WTC11 (cell line): Measurements from ENCODE around the gene KIAA1755. TPM values are rescaled to one million over a fixed set of nuclear protein-coding genes. Genes with fewer than 3 reads are reported as not detected.

ENCODE experiments used
- ATAC-seq: fragments of 200-7000 bp; cut with Tn5 transposase; 2 replicates; pipeline ENCODE4 v1.10.0; 2021; ENCODE audit warnings: mild to moderate bottlenecking, moderate library complexity
- CTCF ChIA-PET: fragments of 300-600 bp; sonication (Branson Sonifier 250); formaldehyde crosslinking; loops from one replicate; lab custom pipeline; 2021; ENCODE audit warnings: antibody characterized with exemption; lab: Charles Lee
- POLR2A ChIA-PET: fragments of 350-600 bp; sonication (Branson Sonifier 250); formaldehyde crosslinking; loops from one replicate; lab custom pipeline; 2021; ENCODE audit warnings: antibody characterized with exemption; lab: Charles Lee
- DNase-seq: peaks from one replicate; pipeline ENCODE4 v3.0.0; 2021; ENCODE audit warnings: low spot score
- H3K27ac Mint-ChIP-seq: 2 replicates; pipeline ENCODE4 v1.8.0; 2021; ENCODE audit warnings: mixed read lengths
- H3K27me3 Mint-ChIP-seq: 2 replicates; pipeline ENCODE4 v1.8.0; 2021; ENCODE audit warnings: low read depth, mild to moderate bottlenecking, moderate library complexity, mixed read lengths
- H3K36me3 Mint-ChIP-seq: 2 replicates; pipeline ENCODE4 v1.8.0; 2021; ENCODE audit warnings: mixed read lengths
- H3K4me1 Mint-ChIP-seq: 2 replicates; pipeline ENCODE4 v1.8.0; 2022; ENCODE audit warnings: mixed read lengths
- H3K4me3 Mint-ChIP-seq: 2 replicates; pipeline ENCODE4 v1.8.0; 2021; ENCODE audit warnings: mild to moderate bottlenecking, moderate library complexity, mixed read lengths
- H3K9me3 Mint-ChIP-seq: 2 replicates; pipeline ENCODE4 v1.8.0; 2021; ENCODE audit warnings: mixed read lengths
- CDX4 ChIP-seq: fragments of 250-450 bp; sonication (Bioruptor Pico); IDR thresholded peaks from 2 replicates; pipeline ENCODE4 v1.9.0; 2021; ENCODE audit warnings: moderate library complexity, mild to moderate bottlenecking, inconsistent platforms, borderline replicate concordance
- CREM ChIP-seq: sonication (generic); formaldehyde crosslinking; IDR thresholded peaks from 2 replicates; pipeline ENCODE4 v1.8.1; 2022; ENCODE audit warnings: mild to moderate bottlenecking, missing genetic modification reagents, moderate library complexity
- ESRRA ChIP-seq: sonication (generic); formaldehyde crosslinking; IDR thresholded peaks from 2 replicates; pipeline ENCODE4 v1.8.1; 2022; ENCODE audit warnings: mild to moderate bottlenecking, missing genetic modification reagents, borderline replicate concordance
- HMGA2 ChIP-seq: fragments of 250-450 bp; sonication (Bioruptor Pico); IDR thresholded peaks from 2 replicates; pipeline ENCODE4 v1.4.0; 2021; ENCODE audit warnings: mild to moderate bottlenecking, moderate library complexity
- JAZF1 ChIP-seq: fragments of 250-450 bp; sonication (Bioruptor Pico); IDR thresholded peaks from 2 replicates; pipeline ENCODE4 v1.9.0; 2021; ENCODE audit warnings: moderate library complexity, mild to moderate bottlenecking, inconsistent platforms
- JUN ChIP-seq: sonication (generic); formaldehyde crosslinking; IDR thresholded peaks from 2 replicates; pipeline ENCODE4 v1.8.0; 2023; ENCODE audit warnings: mild to moderate bottlenecking, missing genetic modification reagents
- MLX ChIP-seq: sonication (generic); formaldehyde crosslinking; IDR thresholded peaks from 2 replicates; pipeline ENCODE4 v1.8.1; 2023; ENCODE audit warnings: mild to moderate bottlenecking, missing genetic modification reagents, moderate library complexity
- MXD4 ChIP-seq: fragments of 250-450 bp; sonication (Bioruptor Pico); IDR thresholded peaks from 2 replicates; pipeline ENCODE4 v1.8.0; 2021; ENCODE audit warnings: mild to moderate bottlenecking, moderate library complexity, borderline replicate concordance
- OVOL2 ChIP-seq: fragments of 250-450 bp; sonication (Bioruptor Pico); IDR thresholded peaks from 2 replicates; pipeline ENCODE4 v1.9.0; 2021; ENCODE audit warnings: mild to moderate bottlenecking, borderline replicate concordance
- PRDM15 ChIP-seq: sonication (generic); formaldehyde crosslinking; IDR thresholded peaks from 2 replicates; pipeline ENCODE4 v1.8.0; 2022; ENCODE audit warnings: missing genetic modification reagents
- PREB ChIP-seq: sonication (generic); formaldehyde crosslinking; IDR thresholded peaks from 2 replicates; pipeline ENCODE4 v1.8.1; 2022; ENCODE audit warnings: mild to moderate bottlenecking, missing genetic modification reagents, moderate library complexity, borderline replicate concordance
- PRRX2 ChIP-seq: fragments of 250-450 bp; sonication (Bioruptor Pico); IDR thresholded peaks from 2 replicates; pipeline ENCODE4 v1.8.0; 2021; ENCODE audit warnings: mild to moderate bottlenecking
- SOX15 ChIP-seq: fragments of 250-450 bp; sonication (Bioruptor Pico); IDR thresholded peaks from 2 replicates; pipeline ENCODE4 v1.9.0; 2021; ENCODE audit warnings: mild to moderate bottlenecking
- ZBTB21 ChIP-seq: sonication (generic); formaldehyde crosslinking; IDR thresholded peaks from 2 replicates; pipeline ENCODE4 v1.8.1; 2023; ENCODE audit warnings: mild to moderate bottlenecking, missing genetic modification reagents, borderline replicate concordance
- ZNF138 ChIP-seq: sonication (generic); formaldehyde crosslinking; conservative IDR thresholded peaks from 2 replicates; pipeline ENCODE4 v1.8.1; 2022; ENCODE audit warnings: mild to moderate bottlenecking, moderate library complexity, missing genetic modification reagents
- ZNF232 ChIP-seq: sonication (generic); formaldehyde crosslinking; IDR thresholded peaks from 2 replicates; pipeline ENCODE4 v1.8.0; 2022; ENCODE audit warnings: mild to moderate bottlenecking, missing genetic modification reagents
- ZNF416 ChIP-seq: fragments of 250-450 bp; sonication (Bioruptor Pico); IDR thresholded peaks from 2 replicates; pipeline ENCODE4 v1.9.0; 2021; ENCODE audit warnings: mild to moderate bottlenecking, inconsistent platforms
- total RNA-seq: library from RNA; stranded (reverse); gene quantifications from 3 replicates; pipeline ENCODE4 v1.2.3, GENCODE V29; 2021
- TF ChIP-seq, protein P1 (sequence below): sonication (generic); formaldehyde crosslinking; conservative IDR thresholded peaks from 2 replicates; pipeline ENCODE4 v1.8.1; 2023; ENCODE audit warnings: mild to moderate bottlenecking, low read depth, missing genetic modification reagents, moderate library complexity
- TF ChIP-seq, protein P2 (sequence below): fragments of 250-450 bp; sonication (Bioruptor Pico); IDR thresholded peaks from 2 replicates; pipeline ENCODE4 v2.1.2; 2022; ENCODE audit warnings: mild to moderate bottlenecking, moderate library complexity
- TF ChIP-seq, protein P3 (sequence below): sonication (generic); formaldehyde crosslinking; IDR thresholded peaks from 2 replicates; pipeline ENCODE4 v1.8.0; 2023; ENCODE audit warnings: mild to moderate bottlenecking, missing genetic modification reagents

The KIAA1755 gene
- total RNA-seq, 1 experiment from 2014 or later = 0.50 TPM

- TF ChIP-seq, protein P1, sequence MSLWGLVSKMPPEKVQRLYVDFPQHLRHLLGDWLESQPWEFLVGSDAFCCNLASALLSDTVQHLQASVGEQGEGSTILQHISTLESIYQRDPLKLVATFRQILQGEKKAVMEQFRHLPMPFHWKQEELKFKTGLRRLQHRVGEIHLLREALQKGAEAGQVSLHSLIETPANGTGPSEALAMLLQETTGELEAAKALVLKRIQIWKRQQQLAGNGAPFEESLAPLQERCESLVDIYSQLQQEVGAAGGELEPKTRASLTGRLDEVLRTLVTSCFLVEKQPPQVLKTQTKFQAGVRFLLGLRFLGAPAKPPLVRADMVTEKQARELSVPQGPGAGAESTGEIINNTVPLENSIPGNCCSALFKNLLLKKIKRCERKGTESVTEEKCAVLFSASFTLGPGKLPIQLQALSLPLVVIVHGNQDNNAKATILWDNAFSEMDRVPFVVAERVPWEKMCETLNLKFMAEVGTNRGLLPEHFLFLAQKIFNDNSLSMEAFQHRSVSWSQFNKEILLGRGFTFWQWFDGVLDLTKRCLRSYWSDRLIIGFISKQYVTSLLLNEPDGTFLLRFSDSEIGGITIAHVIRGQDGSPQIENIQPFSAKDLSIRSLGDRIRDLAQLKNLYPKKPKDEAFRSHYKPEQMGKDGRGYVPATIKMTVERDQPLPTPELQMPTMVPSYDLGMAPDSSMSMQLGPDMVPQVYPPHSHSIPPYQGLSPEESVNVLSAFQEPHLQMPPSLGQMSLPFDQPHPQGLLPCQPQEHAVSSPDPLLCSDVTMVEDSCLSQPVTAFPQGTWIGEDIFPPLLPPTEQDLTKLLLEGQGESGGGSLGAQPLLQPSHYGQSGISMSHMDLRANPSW (CRISPR knock-in tag) = no peak
- TF ChIP-seq SOX15 (CRISPR knock-in tag) (no peak), JUN (CRISPR knock-in tag) (no peak), ZNF232 (no peak), OVOL2 (CRISPR knock-in tag) (no peak)
- TF ChIP-seq, protein P2, sequence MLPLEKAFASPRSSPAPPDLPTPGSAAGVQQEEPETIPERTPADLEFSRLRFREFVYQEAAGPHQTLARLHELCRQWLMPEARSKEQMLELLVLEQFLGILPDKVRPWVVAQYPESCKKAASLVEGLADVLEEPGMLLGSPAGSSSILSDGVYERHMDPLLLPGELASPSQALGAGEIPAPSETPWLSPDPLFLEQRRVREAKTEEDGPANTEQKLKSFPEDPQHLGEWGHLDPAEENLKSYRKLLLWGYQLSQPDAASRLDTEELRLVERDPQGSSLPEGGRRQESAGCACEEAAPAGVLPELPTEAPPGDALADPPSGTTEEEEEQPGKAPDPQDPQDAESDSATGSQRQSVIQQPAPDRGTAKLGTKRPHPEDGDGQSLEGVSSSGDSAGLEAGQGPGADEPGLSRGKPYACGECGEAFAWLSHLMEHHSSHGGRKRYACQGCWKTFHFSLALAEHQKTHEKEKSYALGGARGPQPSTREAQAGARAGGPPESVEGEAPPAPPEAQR (CRISPR knock-in tag) = no peak
Measured at GRCh38 chr20:38193586-38194105, 66.9 kb downstream of the KIAA1755 start (continued).

DNA sequence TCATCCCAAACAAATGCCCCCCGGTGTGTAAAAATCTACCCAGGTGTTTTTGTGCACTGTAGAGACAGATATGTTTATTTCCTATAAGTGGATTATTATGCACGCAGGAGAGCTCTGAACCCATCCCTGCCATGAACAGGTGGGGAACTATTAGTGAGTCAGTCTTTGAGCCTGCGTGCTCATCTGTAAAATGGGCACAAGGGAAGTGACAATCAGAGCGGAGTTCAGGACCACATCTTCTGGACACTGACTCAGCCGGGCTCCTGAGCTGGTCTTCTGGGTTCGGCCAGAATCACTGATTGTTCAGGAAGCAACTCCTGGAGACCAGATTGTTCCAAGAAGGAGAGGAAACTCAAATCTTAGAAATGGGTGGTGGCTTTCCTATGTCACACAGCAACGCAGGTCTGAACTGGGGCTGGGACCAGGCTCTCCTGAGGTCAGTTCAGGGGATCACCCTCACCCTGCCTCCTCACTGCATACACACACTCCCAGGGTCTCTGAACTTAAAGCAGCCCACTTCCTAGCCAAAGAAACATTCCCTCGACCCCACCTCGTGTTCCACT is 68.1 kb downstream of the KIAA1755 start:
- Mint-ChIP-seq H3K36me3 (peaks cover 6% of the 10 kb centered on the region), H3K27me3 (no peaks in the 10 kb centered on the region), H3K4me3 (no peak overlapping the region), H3K9me3 (peaks cover 10% of the 10 kb centered on the region), H3K4me1 (peaks cover 7% of the 10 kb centered on the region; the same call in 1 of the 2 replicates), H3K27ac (no peak overlapping the region)
- ChIA-PET POLR2A (no interaction called here), CTCF (interaction anchor here (1.8 kb wide), 1 partner anchor 119 kb away, joined by 4 read pairs; no protein-coding TSS in a partner anchor)
- DNase-seq (no peak), ATAC-seq (no peak)
- TF ChIP-seq ZNF232 (no peak), PRDM15 (CRISPR knock-in tag) (no peak), ZBTB21 (CRISPR knock-in tag) (no peak), ZNF416 (no peak), ESRRA (CRISPR knock-in tag) (no peak), HMGA2 (no peak), MLX (CRISPR knock-in tag) (no peak), MXD4 (CRISPR knock-in tag) (no peak), CDX4 (CRISPR knock-in tag) (no peak), CREM (CRISPR knock-in tag) (no peak), ZNF138 (CRISPR knock-in tag) (no peak), JAZF1 (CRISPR knock-in tag) (no peak), PRRX2 (CRISPR knock-in tag) (no peak), PREB (CRISPR knock-in tag) (no peak)
- TF ChIP-seq, protein P3, sequence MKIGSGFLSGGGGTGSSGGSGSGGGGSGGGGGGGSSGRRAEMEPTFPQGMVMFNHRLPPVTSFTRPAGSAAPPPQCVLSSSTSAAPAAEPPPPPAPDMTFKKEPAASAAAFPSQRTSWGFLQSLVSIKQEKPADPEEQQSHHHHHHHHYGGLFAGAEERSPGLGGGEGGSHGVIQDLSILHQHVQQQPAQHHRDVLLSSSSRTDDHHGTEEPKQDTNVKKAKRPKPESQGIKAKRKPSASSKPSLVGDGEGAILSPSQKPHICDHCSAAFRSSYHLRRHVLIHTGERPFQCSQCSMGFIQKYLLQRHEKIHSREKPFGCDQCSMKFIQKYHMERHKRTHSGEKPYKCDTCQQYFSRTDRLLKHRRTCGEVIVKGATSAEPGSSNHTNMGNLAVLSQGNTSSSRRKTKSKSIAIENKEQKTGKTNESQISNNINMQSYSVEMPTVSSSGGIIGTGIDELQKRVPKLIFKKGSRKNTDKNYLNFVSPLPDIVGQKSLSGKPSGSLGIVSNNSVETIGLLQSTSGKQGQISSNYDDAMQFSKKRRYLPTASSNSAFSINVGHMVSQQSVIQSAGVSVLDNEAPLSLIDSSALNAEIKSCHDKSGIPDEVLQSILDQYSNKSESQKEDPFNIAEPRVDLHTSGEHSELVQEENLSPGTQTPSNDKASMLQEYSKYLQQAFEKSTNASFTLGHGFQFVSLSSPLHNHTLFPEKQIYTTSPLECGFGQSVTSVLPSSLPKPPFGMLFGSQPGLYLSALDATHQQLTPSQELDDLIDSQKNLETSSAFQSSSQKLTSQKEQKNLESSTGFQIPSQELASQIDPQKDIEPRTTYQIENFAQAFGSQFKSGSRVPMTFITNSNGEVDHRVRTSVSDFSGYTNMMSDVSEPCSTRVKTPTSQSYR (CRISPR knock-in tag) = no peak
- TF ChIP-seq, protein P2 (CRISPR knock-in tag) = no peak
